Hematopoietic multipotent progenitor cell treated with erythropoietin and hydrocortisone succinate and interleukin-3 and kit ligand, for 17 days (in vitro differentiated cells): Measurements from ENCODE around the gene RCOR1.

Source experiments
- DNase-seq: peaks from one replicate; pipeline ENCODE4 v3.0.0-alpha.2; 2015; ENCODE audit warnings: low spot score

Gene RCOR1

DNA sequence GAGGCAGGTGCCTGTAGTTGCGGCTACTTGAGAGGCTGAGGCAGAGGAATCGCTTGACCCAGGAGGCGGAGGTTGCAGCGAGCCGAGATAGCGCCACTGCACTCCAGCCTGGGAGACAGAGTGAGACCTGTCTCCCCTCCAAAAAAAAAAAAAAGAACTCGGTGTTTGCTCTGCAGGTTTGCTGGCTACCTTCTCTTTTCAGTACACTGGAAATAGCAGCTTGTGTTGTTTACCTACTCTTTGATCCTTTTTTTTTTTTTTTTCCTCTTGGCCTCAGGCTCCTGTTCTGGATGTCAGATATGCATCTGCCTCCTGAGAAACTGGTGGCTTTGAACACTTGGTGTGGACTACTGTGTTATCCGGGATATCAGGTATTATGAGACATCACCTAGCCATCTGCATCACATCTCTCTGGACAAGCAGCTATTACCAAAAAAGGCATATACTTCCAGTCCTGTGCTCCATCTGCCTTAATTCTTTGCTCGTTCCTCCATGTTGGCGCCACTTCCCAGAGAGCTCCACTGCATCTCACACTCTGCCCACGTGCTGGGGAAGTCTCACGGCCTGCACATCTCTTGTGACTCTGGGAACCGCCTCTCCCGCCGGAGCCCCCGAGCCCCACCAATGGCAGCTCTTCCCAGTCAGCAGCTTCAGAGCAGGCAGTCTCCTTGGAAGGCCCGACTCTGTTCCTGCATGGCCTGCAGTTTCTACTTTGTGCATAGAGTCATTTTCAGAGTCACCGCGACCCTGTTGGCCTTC lies 133.9 kb downstream of the RCOR1 start:
- DNase-seq = no peak

DNA sequence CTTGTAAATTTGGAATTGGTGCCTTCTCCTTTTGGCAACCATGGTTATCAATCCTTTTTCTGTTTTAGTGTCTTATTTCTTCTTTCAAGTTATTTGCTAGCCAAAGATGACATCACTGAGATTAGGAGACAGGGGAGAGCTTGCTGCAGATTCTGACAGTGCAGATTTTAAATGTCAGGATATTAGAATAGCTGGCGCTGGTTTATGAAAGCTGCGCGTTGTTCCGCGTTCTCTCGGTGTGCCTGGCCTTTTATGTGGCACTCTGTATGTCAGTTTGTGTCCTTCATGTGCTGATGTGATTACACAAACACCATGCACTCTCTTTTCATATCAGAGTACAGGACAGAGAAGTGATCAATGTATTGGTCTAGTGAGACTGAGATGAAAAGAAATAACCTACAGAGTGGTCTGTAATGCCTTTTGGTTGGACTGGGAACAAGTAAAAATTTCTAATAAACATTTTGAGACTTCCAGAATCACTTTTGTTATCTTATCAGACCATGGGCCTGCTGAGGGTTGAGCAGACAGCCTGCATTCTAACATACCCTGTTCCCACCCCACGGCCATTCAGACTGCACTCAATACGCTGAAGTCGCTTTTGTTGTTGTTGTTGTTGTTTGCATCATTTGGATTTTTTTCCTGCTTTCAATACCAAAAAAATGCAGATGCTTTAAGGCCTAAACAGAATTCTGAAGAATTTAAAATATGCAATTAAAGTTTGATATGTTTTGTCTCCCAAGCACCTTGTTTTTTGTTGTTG lies 135.1 kb downstream of the RCOR1 start:
- no peak for DNase-seq

DNA sequence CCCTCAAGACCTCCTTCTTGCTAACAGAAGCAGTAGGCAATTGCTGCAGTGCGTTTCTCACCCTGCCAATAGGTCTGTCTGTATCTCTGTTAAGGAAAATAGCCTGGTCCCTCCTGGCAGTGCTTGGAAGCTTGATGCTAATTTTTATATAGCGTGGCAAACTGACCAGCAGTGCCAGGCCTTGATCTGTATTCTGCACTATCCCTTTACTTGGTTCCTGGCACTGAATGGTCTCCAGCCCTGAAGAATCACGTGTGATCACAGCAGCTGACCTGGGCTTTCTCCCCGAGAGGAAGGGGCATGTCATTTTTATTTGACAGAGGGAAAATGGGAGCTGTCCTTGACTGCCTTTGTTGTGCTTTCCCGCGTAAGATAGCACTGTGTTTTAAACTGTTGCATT lies 136.1 kb downstream of the RCOR1 start:
- DNase-seq = no peak

DNA sequence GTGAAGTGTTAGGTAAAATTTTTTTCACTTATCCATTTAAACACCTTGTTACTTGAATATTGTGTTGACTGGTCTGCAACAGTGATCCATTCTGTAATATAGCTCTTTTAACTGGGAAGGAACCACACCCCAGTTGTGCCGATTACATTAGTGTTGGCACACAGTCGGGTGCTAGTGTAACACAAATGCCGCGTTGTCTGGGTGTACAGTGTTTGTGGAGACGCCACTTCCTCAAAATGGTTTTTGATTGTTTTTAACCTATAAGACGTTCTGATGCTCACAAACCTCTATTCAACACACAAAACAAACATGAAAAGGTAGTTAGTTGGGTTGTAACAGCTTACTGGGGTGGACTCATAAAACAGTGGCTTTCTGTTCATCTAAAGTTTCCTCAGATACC lies 136.8 kb downstream of the RCOR1 start:
- DNase-seq = no peak

DNA sequence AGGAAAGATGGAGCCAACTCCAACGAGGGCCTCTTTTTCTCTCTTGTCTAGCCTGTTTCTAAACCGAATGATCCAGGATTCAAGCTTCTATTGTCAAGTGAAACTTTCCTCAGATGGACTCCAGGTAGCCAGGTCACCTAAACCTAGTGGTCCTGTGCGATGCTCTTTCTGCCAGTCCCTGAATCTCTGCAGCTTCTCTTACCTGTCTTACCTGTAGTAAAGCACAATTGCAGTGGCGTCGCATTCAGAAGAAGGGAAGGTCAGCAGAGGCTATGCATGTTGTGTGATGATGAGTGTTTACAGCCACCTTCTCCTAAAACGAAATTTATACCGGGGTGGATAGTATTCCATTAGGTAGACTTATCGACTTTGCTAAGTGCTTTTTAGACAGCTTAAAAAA lies 137.4 kb downstream of the RCOR1 start:
- no peak for DNase-seq

DNA sequence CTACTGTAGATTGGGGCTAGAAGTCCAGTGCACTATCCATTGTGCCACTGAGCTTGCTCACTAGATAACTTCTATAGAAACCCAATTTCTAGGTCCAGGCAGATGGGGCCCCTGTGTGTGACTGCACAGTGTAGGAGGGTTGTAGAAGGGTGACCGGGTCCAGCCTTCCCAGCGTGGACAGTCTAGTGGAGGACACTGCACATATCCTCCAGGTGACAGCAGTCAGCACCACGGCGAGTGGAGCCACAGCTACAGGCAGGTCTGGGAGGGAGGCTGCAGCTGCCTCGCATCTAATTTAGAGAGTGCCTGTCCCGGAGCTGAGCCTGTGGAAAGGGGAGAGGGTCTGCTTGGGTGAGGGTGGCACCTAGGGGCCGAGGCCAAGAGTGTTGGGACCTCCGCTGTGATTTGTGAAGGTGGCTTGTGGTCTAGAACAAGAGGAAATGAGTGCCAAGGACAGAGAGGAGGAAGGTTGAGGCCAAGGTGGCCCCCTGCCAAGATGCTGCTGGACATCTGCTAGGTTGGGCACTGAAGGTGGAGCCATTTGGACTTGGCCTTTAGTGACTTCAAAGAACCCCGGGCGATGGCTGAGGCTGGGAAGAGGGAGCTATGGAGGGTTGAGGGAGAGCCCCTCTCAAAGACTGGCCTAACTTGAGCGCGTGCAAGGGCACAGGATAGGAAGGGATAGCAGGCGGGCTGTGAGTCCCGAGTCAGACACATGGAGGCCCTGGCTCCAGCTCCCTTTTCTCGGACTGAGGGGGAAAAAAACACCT lies 138.8 kb downstream of the RCOR1 start:
- no peak for DNase-seq

DNA sequence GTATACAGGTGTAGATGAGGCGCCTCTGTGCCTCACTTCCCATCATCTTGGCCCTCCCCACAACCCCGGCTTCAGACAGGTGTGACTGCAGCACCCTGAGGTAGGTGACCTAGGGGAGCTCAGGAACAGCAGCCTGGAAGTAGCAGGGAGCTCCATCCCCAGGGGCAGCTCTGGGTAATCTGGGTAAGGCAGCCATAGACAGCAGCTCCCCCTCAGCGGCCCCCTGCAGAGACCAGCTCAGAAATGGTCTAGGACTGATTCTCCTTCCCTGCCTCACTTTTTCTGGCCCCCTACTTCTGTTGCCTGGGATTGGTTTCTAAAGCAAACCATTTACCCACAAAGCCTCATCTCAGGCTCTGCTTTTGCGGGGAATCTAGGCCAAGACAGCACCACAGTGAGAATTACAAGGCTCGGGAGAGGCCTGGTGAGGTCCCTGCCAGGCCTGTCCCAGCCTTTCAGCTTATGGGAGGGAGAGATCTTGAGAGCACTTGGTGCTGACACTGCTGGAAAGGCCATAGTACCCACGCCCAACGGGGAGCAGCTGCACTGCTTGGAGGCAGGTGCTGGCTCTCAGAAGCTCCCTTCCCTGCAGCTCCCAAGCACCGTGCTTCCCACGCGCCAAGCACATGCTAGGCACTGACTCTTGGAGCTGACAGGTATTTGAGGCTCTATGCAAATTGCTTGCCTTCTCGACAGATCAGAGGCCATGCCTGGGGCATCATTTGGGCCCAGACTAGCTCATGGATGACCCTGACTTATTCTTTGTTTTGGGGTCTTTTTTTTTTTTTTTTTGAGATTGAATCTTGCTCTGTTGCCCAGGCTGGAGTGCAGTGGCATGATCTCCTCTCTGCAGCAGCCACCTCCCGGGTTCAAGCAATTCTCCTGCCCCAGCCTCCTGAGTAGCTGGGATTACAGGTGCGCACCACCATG lies 139.7 kb downstream of the RCOR1 start:
- no peak for DNase-seq

DNA sequence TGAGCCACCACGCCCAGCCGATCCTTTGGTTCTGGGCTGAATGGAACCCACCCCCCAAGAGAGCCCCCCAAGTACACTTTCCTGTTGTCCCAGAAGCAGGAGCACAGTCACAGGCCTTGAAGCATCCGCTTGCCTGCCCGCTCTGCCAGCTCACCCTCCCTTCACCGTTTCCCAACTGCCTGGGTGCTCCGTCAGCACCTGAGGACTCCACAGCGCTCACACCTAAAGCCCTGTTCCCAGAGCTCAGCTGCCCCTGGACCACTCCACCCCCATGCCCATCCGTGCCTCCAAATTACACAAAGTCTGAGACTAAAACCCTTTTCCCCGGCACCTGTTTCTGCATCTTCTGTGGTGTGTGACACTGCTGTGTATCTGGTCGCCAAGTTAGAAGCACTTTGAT lies 140.5 kb downstream of the RCOR1 start:
- no peak for DNase-seq

DNA sequence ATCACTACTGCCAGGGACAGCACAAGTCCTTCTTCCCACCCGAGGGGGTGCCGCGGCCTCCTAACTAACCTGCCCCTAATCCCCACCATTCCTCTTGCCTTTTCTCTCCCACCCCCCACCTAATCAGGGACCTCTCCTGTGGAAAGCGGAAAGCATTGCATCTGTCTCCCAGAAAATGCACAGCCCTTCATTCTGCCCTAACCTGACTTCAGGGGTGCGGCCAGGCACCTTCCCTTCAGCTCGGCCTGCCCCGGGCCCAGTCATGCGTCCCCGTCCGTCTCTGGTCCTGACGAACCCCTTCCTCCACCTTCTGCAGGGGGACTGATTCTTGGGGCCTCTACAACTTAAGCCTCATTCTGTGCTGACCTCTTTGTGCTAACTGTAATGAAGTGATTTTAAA lies 140.9 kb downstream of the RCOR1 start:
- no peak for DNase-seq

DNA sequence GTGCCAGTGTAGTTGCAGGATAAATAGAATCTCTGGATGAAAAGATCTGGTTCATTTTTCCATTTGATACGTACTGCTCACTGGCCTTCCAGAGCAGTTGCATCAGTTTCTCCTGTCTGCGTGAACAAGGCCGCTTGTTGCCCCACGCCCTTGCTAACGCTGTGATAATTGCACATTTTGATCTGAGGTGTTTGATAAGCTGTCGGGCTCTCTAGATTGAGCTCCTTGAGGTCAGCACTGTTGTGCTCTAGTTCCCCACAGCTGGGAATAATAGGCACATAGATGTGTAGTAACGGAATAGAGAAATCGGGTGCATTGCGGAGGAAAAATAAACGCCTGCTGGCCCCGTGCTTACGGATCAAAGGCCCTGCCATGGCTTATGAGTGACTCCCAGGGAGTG lies 142.0 kb downstream of the RCOR1 start:
- no peak for DNase-seq

DNA sequence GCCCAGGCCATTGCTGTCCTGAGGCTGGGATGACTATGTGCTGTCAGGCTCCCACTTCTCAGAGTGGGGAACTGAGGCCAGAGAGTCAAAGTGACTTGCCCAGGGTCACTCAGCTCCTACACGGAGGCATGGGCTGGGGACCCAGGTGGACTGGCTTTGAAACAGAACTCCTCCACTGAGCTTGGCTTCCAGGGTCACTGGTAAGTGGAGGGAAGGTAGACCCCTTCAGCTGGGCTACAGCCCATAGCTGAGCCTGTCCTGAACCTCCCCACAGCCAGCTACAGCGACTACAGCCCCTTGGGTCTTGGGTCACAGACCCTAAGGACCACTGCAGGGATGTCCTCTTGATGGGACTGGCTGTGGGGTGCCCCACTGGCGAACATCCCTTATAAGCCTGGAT lies 144.5 kb downstream of the RCOR1 start:
- DNase-seq = no peak

DNA sequence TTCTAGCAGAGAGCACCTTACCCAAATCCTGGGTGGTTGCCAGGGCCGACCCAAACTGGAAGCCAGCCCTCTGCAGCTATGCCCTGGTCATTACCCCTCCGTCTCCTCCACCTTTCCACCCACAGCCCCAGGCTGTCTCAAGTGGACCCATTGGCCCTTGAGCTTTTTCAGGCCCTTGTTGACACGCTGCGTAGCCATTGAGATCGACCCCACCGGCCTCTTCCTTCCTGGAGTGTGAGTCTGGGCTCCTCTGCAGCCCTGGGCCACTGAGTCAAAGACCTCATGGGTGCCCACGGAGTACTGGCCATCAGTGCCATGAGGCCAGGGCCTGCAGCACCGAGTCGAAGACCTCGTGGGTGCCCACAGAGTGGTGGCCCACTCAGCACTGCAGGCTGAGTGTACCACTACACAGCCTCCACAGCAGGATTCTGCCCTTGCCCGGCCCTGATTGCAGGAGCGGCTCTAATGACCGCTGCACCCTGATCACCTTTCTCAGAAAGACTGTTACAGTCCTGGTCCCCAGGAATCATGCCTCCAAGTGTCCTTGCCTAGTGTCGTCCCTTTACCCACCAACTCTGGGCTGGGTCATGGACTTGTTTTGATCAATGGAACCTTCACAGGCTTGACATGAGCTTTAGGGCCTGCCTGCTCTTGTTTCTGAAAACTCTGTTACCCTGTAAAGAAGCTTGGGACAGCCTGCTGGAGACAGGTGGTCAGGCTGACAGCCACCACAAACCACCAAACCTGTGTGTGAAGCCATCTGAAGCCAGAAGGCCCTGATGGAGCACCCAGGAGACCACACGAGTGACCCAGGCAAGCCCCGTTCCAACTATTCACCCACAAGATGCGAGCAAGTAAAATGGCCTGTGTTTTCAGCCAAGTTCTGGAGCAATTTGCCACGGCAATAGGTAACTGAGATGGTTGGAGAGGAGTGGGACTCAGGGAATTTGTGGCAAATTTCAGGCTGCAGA lies 145.2 kb downstream of the RCOR1 start:
- no peak for DNase-seq

DNA sequence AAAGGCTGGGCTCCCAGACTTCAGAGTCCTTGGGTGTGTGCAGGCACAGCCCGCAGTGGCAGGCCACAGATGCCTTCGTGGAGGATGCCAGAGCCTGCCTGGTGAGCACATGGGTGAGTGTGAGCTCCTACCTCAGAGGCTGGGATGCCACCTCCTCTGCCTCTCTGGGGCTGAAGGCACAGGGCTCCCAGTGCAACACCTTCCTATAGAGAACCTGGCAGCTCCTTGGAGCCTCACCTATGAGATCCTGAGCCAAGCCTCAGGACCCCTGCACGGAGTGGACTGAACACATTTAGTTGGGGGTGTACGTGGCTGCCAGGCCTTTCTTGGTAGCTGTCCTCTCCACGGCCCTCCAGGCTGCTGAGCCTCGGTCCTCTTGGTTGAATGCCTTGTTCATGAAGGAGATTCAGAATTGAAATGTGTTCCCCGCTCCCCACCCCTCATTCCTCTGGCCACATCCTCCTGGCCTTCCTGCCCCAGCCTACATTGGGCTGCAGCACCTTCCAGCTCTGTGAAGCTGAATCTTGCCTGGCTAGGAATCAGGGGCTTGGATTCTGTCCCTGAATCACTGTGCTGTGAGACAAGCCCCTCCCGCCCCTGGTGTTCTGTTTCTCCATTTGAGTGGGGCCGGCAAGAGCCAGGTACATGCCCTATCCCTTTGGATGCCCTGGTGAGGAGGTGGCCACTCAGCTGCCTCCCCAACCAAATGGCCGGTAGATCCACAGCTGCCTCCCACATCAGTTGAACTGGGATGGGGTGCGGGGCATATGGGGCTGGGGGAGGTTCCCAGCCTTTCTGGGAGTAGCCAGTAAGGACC lies 146.1 kb downstream of the RCOR1 start:
- DNase-seq = no peak

DNA sequence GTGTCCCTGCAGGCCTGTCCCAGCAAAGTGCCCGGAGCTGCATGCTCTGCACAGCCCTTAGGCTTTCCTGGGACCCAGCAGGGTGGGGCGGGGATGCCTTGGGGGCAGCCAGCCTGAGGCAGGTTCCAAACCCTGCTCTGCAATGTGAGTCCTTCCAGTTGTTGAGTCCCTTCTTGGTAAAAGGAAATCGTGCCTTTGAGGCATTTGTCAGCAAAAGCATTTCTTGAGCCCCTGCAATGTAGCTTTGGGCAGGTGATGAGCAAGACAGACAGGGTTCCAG lies 146.7 kb downstream of the RCOR1 start:
- no peak for DNase-seq

DNA sequence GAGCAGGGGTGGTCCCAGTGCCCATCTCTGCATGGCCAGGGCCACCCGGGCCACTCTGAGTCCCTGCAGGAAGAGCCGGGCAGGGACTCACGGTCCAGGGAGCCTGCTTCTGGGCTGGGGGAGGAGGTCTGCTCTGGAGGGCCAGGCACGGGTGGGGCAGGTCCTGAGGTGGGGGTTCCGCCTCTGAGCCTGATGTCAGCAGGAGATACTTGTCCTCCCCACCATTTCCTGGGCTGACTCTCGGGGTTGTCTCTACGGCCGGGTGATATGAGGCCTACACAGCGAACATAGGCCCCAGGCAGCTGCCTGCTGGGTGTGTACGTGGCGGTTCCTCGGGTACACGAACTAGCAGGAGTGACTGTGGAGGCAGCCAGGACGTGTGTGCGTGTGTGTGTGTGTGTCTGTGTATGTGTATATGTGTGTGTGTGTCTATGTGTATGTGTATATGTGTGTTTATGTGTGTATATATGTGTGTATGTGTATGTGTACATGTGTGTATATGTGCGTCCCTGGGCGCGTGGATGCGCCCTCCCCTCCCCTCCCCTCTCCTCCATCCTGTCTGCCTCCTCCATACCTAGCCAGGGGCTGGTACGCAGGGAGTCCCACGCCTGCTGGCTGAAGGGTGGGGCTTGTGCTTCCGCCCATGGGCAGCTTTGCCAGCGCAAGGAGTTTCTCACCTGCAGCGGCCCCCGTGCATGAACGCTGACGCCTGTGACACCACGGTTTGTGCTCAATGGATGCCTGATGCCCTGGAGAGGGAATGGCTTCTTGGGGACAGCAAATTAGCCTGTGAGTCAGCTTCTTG lies 154.4 kb downstream of the RCOR1 start:
- DNase-seq = no peak

DNA sequence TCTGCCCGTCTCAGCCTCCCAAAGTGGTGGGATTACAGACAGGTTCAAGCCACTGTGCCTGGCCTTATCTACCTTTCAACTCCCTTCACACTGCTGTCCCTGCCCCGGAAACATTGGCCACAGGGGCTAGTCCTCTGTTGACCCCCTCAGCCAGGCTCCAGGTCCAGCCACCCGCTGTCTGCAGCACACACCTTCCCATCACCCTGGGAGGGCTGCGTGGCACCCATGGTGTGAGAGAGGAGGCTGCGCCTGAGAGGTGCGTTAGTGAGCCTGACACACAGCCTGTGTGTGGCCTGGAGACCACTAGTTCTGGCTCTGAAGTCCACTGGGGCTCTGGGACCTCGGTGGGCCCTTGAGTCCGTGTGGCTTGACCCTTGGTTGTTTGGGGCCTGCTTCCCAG lies 156.4 kb downstream of the RCOR1 start:
- DNase-seq = no peak

DNA sequence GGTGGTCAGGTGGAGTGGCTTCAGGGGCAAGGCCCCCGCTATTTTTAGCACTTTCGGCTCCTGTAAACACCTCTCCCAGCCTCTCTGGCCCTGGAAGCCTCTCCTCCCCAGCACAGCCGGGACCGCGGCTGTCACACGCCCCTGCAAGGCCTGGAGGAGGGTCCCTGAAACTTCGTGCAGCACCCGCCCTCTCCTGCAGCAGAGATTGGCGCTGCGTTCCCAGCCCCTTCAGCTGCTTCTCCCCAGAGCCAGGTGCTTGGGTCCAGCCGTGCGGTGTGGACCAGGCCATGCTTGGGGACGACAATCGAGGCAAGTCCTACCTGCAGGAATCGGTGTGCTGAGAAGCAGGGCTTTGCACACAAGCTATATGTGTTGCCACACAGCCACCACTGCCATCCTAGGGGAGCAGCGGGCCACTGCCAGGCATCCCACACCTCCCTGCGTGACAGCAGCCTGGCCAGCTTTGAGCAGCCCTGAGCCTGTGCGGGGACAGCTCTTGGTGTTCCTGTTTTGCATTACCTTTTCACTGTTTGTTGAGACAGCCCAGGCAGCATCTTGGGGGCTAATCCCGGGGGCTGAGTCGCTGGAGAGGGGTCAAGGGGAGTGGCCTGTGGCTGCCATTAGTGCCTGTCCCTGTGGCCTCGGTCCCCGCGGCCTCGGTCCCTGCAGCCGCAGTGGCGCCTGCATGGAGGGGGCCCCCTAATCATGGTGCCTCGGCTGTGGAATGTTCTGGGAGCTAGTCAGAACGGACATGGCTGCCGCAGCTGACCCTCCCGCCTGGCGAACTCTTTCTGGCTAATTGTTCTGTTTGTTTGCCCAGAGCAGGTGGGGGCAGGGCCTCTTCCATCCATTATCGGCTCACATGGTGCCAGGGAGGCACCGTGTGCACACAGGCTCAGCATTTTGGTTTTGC lies 157.2 kb downstream of the RCOR1 start:
- no peak for DNase-seq

DNA sequence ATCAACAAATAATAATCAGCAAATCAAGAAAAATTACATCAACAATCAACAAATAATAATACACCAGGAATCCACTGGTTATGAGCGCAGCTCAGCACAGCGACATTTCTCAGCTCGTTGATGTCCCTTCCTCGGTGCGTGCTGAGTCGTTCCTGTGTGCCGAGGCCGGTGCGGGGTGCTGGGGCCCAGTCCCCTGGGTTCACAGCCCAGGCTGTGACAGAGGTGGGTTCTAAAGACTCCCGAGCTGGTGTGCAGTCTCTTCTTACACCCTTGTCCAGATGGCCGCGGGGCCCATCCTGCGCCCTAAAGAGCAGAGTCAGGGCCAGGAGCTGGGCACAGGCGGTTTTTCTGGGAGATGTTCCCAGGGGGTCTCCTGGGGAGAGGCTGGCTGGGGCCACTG lies 157.9 kb downstream of the RCOR1 start:
- DNase-seq = no peak
